IMR-90 (cell line): ENCODE data around the gene B3GALT4. TPM values are rescaled to one million over a fixed set of nuclear protein-coding genes. Genes with fewer than 3 reads are reported as not detected.

Source experiments
- ATAC-seq: fragments of 200-7000 bp; cut with Tn5 transposase; 2 replicates; pipeline ENCODE4 v1.9.1; 2020; ENCODE audit warnings: low read depth, mild to moderate bottlenecking, moderate library complexity
- BruUV-seq: library from RNA; stranded (reverse); fragments of 400-500 nt; replicated peaks from 2 replicates; lab custom pipeline; 2021; lab: Mats Ljungman, UMichigan
- CTCF ChIA-PET: fragments of 300-600 bp; formaldehyde crosslinking; extraction: SDS; loops from one replicate; lab custom pipeline; 2021; ENCODE audit warnings: antibody characterized with exemption; lab: Yijun Ruan, JAX
- POLR2A ChIA-PET: fragments of 300-600 bp; sonication (Branson Sonifier 250); formaldehyde crosslinking; loops from one replicate; lab custom pipeline; 2022; ENCODE audit warnings: antibody characterized with exemption; ENCODE audit not compliant: unreplicated experiment; lab: Charles Lee
- DNase-seq: peaks from one replicate; pipeline ENCODE4 v3.0.0; 2013
- H2AFZ ChIP-seq: replicated peaks from 2 replicates; pipeline ENCODE3; 2013; ENCODE audit warnings: low read length, mild to moderate bottlenecking; ENCODE audit not compliant: poor library complexity
- H2AK5ac ChIP-seq: 2 replicates; pipeline ENCODE4 v1.6.1; 2013; ENCODE audit warnings: low read depth, low read length, inconsistent platforms
- H2AK9ac ChIP-seq: replicated peaks from 2 replicates; pipeline ENCODE3; 2013; ENCODE audit warnings: mild to moderate bottlenecking, low read depth, low read length, moderate library complexity; ENCODE audit not compliant: poor library complexity
- H2BK120ac ChIP-seq: 2 replicates; pipeline ENCODE4 v1.6.1; 2013; ENCODE audit warnings: low read depth, low read length, inconsistent platforms
- H2BK15ac ChIP-seq: 3 replicates; pipeline ENCODE4 v1.6.1; 2013; ENCODE audit warnings: low read depth, low read length, inconsistent platforms
- H2BK20ac ChIP-seq: 2 replicates; pipeline ENCODE4 v1.6.1; 2013; ENCODE audit warnings: low read depth, mild to moderate bottlenecking, inconsistent platforms, low read length, moderate library complexity
- H2BK5ac ChIP-seq: 2 replicates; pipeline ENCODE4 v1.6.1; 2013; ENCODE audit warnings: mild to moderate bottlenecking, low read depth, low read length, inconsistent platforms; ENCODE audit not compliant: poor library complexity, severe bottlenecking
- H3K14ac ChIP-seq: replicated peaks from 2 replicates; pipeline ENCODE4 v1.6.1; 2013; ENCODE audit warnings: low read depth, low read length, inconsistent platforms
- H3K18ac ChIP-seq: 2 replicates; pipeline ENCODE4 v1.6.1; 2013; ENCODE audit warnings: low read depth, low read length, control low read depth
- H3K23ac ChIP-seq: 2 replicates; pipeline ENCODE4 v1.6.1; 2013; ENCODE audit warnings: low read depth, low read length, inconsistent platforms
- H3K27ac ChIP-seq: 2 replicates; pipeline ENCODE4 v1.5.1; 2013; ENCODE audit warnings: mild to moderate bottlenecking, control low read depth, low read length; ENCODE audit not compliant: insufficient read depth
- H3K27me3 ChIP-seq: 2 replicates; pipeline ENCODE4 v1.6.1; 2013; ENCODE audit warnings: low read length; ENCODE audit not compliant: control insufficient read depth, insufficient read depth
- H3K36me3 ChIP-seq: 2 replicates; pipeline ENCODE4 v1.6.1; 2013; ENCODE audit warnings: low read length, mixed read lengths; ENCODE audit not compliant: control insufficient read depth, insufficient read depth
- H3K4ac ChIP-seq: 2 replicates; pipeline ENCODE4 v1.6.1; 2013; ENCODE audit warnings: low read depth, low read length, inconsistent platforms
- H3K4me1 ChIP-seq: 2 replicates; pipeline ENCODE4 v1.6.1; 2013; ENCODE audit warnings: low read length, mixed read lengths; ENCODE audit not compliant: control insufficient read depth, insufficient read depth
- H3K4me2 ChIP-seq: 2 replicates; pipeline ENCODE4 v1.6.1; 2013; ENCODE audit warnings: low read depth, mild to moderate bottlenecking, control low read depth, low read length, moderate library complexity
- H3K4me3 ChIP-seq: 2 replicates; pipeline ENCODE4 v1.5.1; 2013; ENCODE audit warnings: low read depth, mild to moderate bottlenecking, control low read depth, low read length, moderate library complexity; ENCODE audit not compliant: insufficient read depth
- H3K56ac ChIP-seq: 2 replicates; pipeline ENCODE4 v1.6.1; 2013; ENCODE audit warnings: low read length, inconsistent platforms; ENCODE audit not compliant: insufficient read depth; ENCODE audit errors: extremely low read depth
- H3K79me1 ChIP-seq, 2 experiments: 2 replicates each; pipeline ENCODE4 v1.6.1; 2013; ENCODE audit warnings: low read length in 2 of 2, inconsistent platforms in 1 of 2, low read depth in 1 of 2
- H3K9ac ChIP-seq: 2 replicates; pipeline ENCODE4 v1.6.1; 2013; ENCODE audit warnings: low read depth, low read length, control low read depth
- H3K9me1 ChIP-seq: 2 replicates; pipeline ENCODE4 v1.6.1; 2013; ENCODE audit warnings: low read length, inconsistent platforms; ENCODE audit not compliant: insufficient read depth
- H3K9me3 ChIP-seq: 2 replicates; pipeline ENCODE4 v1.6.1; 2013; ENCODE audit warnings: low read length; ENCODE audit not compliant: control insufficient read depth, insufficient read depth
- H4K20me1 ChIP-seq: 2 replicates; pipeline ENCODE4 v1.6.1; 2013; ENCODE audit warnings: low read length, inconsistent platforms; ENCODE audit not compliant: insufficient read depth
- H4K5ac ChIP-seq: 2 replicates; pipeline ENCODE4 v1.6.1; 2013; ENCODE audit warnings: mild to moderate bottlenecking, low read depth, low read length, control low read depth
- H4K8ac ChIP-seq, 2 experiments: 2 replicates each; pipeline ENCODE4 v1.6.1; 2013; ENCODE audit warnings: low read depth in 2 of 2, low read length in 2 of 2, control low read depth in 1 of 2, inconsistent platforms in 1 of 2
- H4K91ac ChIP-seq: 2 replicates; pipeline ENCODE4 v1.6.1; 2013; ENCODE audit warnings: low read depth, low read length, inconsistent platforms; ENCODE audit not compliant: insufficient read depth
- BHLHE40 ChIP-seq: fragments of 150-350 bp; IDR thresholded peaks from 2 replicates; pipeline ENCODE4 v1.6.1; 2016; ENCODE audit warnings: mild to moderate bottlenecking, low read depth, low read length
- CEBPB ChIP-seq: IDR thresholded peaks from 2 replicates; pipeline ENCODE4 v1.6.1; 2012; ENCODE audit warnings: low read depth, low read length, improper control_type of control experiment
- CHD1 ChIP-seq: IDR thresholded peaks from 2 replicates; pipeline ENCODE4 v1.6.1; 2012; ENCODE audit warnings: low read depth, low read length, improper control_type of control experiment
- CTCF ChIP-seq: conservative IDR thresholded peaks from 2 replicates; pipeline ENCODE4 v1.5.1; 2012; ENCODE audit warnings: mild to moderate bottlenecking, low read depth, low read length, improper control_type of control experiment
- ELK1 ChIP-seq: fragments of 150-350 bp; IDR thresholded peaks from 2 replicates; pipeline ENCODE4 v1.6.1; 2016; ENCODE audit warnings: low read depth, mild to moderate bottlenecking, low read length, moderate library complexity, borderline replicate concordance
- FOS ChIP-seq: fragments of 150-350 bp; IDR thresholded peaks from 2 replicates; pipeline ENCODE4 v1.6.1; 2016; ENCODE audit warnings: low read depth, low read length
- MAFK ChIP-seq: IDR thresholded peaks from 2 replicates; pipeline ENCODE4 v1.6.1; 2012; ENCODE audit warnings: low read depth, low read length, improper control_type of control experiment
- MAZ ChIP-seq: IDR thresholded peaks from 2 replicates; pipeline ENCODE4 v1.6.1; 2012; ENCODE audit warnings: low read depth, mild to moderate bottlenecking, low read length, improper control_type of control experiment, moderate library complexity, borderline replicate concordance
- MXI1 ChIP-seq: IDR thresholded peaks from 2 replicates; pipeline ENCODE4 v1.6.1; 2012; ENCODE audit warnings: low read depth, mild to moderate bottlenecking, low read length, moderate library complexity, borderline replicate concordance
- NFE2L2 ChIP-seq: fragments of 150-350 bp; IDR thresholded peaks from 2 replicates; pipeline ENCODE4 v1.6.1; 2016; ENCODE audit warnings: low read depth, mild to moderate bottlenecking, low read length
- POLR2A ChIP-seq: IDR thresholded peaks from 2 replicates; pipeline ENCODE4 v1.6.1; 2012; ENCODE audit warnings: mild to moderate bottlenecking, low read depth, low read length
- RAD21 ChIP-seq: IDR thresholded peaks from 2 replicates; pipeline ENCODE4 v1.6.1; 2012; ENCODE audit warnings: low read length, improper control_type of control experiment
- RCOR1 ChIP-seq: IDR thresholded peaks from 2 replicates; pipeline ENCODE4 v1.6.1; 2012; ENCODE audit warnings: mild to moderate bottlenecking, low read length, improper control_type of control experiment; ENCODE audit not compliant: insufficient replicate concordance
- RFX5 ChIP-seq: IDR thresholded peaks from 2 replicates; pipeline ENCODE4 v1.8.0; 2012; ENCODE audit warnings: low read depth, mild to moderate bottlenecking, low read length, moderate library complexity
- SMC3 ChIP-seq: fragments of 150-350 bp; IDR thresholded peaks from 2 replicates; pipeline ENCODE4 v1.6.1; 2016; ENCODE audit warnings: low read depth, mild to moderate bottlenecking, antibody characterized with exemption, low read length, moderate library complexity
- USF2 ChIP-seq: fragments of 150-350 bp; IDR thresholded peaks from 2 replicates; pipeline ENCODE4 v1.6.1; 2017; ENCODE audit warnings: mild to moderate bottlenecking, antibody characterized with exemption, low read length, low read depth
- WGBS, 2 experiments: methylation state at CpG; one replicate each; pipeline versions ENCODE4 v1.1.5 to v1.1.7; 2013; ENCODE audit warnings: missing lambda C conversion rate in 2 of 2; ENCODE audit not compliant: insufficient read length in 1 of 2; ENCODE audit errors: extremely low coverage in 2 of 2; 5-methylcytosine and 5-hydroxymethylcytosine counted together
- dilution Hi-C: fragments of 300-500 bp; cut with HindIII; formaldehyde crosslinking; loops from one replicate; pipeline ENCODE4 v1.14.3; 2018; ENCODE audit warnings: low sequenced_read_pairs; ENCODE audit not compliant: unreplicated experiment
- in situ Hi-C: fragments of 300-500 bp; cut with MboI; formaldehyde crosslinking; loops from 3 replicates; pipeline ENCODE4 v1.14.3; 2019; ENCODE audit warnings: low sequenced_read_pairs, inconsistent platforms, mixed read lengths
- intact Hi-C: fragments of 100-400 bp; cut with micrococcal nuclease; formaldehyde crosslinking; loops from 2 replicates; pipeline ENCODE4 v1.10.0; 2022
- polyA plus RNA-seq, 3 experiments: library from polyadenylated mRNA; depleted of rRNA; stranded (reverse); fragments of >200 nt; gene quantifications; 2 replicates each; pipeline ENCODE4 v1.2.3, GENCODE V29; 2012; ENCODE audit warnings: low replicate concordance in 1 of 3
- total RNA-seq: library from RNA; depleted of rRNA; stranded (reverse); fragments of >200 nt; gene quantifications from 2 replicates; pipeline ENCODE4 v1.2.3, GENCODE V29; 2012

The B3GALT4 gene
- total and polyA plus RNA-seq, 2 of the 4 experiments (the other 2 are of a cell fraction), result 0.70 to 0.72 TPM

- 0 out of 2 replicates have a peak overlapping the region, but pooled peaks have one; percentile 23 for H2BK120ac ChIP-seq
- DNase-seq, result no peak
- H3K4me3 ChIP-seq, result no peak overlapping the region
- H2BK5ac ChIP-seq, result peak overlapping the region; percentile 58
- POLR2A ChIA-PET, result interaction anchor here (0.5 kb wide), 1 partner anchor 63 kb away, joined by 3 read pairs; no protein-coding TSS in a partner anchor
- H3K27ac ChIP-seq, result no peak overlapping the region; the same call in 1 of the 2 replicates
- no peaks in the 10 kb centered on the region for H3K27me3 ChIP-seq
- no TSS peak for BruUV-seq
- peaks cover 11% of the 10 kb centered on the region for H3K9me1 ChIP-seq
- no peak overlapping the region for H3K56ac ChIP-seq
- H2AK9ac ChIP-seq, result peak overlapping the region; percentile 76
- no peak overlapping the region; the same call in 1 of the 2 replicates for H2AK5ac ChIP-seq
- dilution Hi-C loops (no loop called here), in situ Hi-C loops (no loop called here), intact Hi-C loops (no loop called here)
- H3K9me3 ChIP-seq, result no peaks in the 10 kb centered on the region
- H3K18ac ChIP-seq, result no peak overlapping the region
- ATAC-seq, result no peak
- no peak overlapping the region for H3K4ac ChIP-seq
- H4K20me1 ChIP-seq, result peaks cover 3% of the 10 kb centered on the region; the same call in 1 of the 2 replicates
- no peak overlapping the region for H3K9ac ChIP-seq
- peak overlapping the region in 1 of 2 experiments; percentile 73; a peak in 2 of 4 replicates for H4K8ac ChIP-seq
- H3K4me1 ChIP-seq, result peaks cover 10% of the 10 kb centered on the region
- no peak overlapping the region for H3K14ac ChIP-seq
- H3K4me2 ChIP-seq, result no peak overlapping the region
- H4K91ac ChIP-seq, result no peak overlapping the region; the same call in 1 of the 2 replicates
- no peak overlapping the region for H2BK15ac ChIP-seq
- H3K36me3 ChIP-seq, result peaks cover 15% of the 10 kb centered on the region; the same call in 1 of the 2 replicates
- WGBS, 2 experiments, result no CpG with 5 or more reads among the region's 4 CpGs
- H3K23ac ChIP-seq, result no peak overlapping the region
- no peak for TF ChIP-seq CEBPB
- no peak for TF ChIP-seq MXI1
- no peak for TF ChIP-seq USF2
- no peak for TF ChIP-seq NFE2L2
- no peak for TF ChIP-seq FOS
- TF ChIP-seq RFX5, result no peak
- TF ChIP-seq RAD21, result no peak
- TF ChIP-seq MAZ, result no peak
- no peak for TF ChIP-seq SMC3
- TF ChIP-seq CHD1, result no peak
- TF ChIP-seq RCOR1, result no peak
- TF ChIP-seq ELK1, result no peak
- no peak for TF ChIP-seq POLR2A
- TF ChIP-seq BHLHE40, result no peak
- no peak for TF ChIP-seq CTCF
- TF ChIP-seq MAFK, result no peak
- CTCF ChIA-PET, result no interaction called here
- no peak overlapping the region for H2BK20ac ChIP-seq
- H4K5ac ChIP-seq, result no peak overlapping the region
- no peak overlapping the region for H2AFZ ChIP-seq
- peaks cover 3 to 30% of the 10 kb centered on the region in 2 experiments; a peak in 3 of 4 replicates for H3K79me1 ChIP-seq
These were observed 22.3 kb upstream of the B3GALT4 start for GRCh38 chr6:33254591-33254990.
